Mesenchymal stem cell (in vitro differentiated cells and primary cell): ENCODE results near the gene CHST11.

Experiments used
- DNase-seq: peaks from one replicate; pipeline ENCODE4 v3.0.0-alpha.2; 2013
- H2AFZ ChIP-seq: one replicate; pipeline ENCODE4 v1.6.1; 2013; ENCODE audit warnings: low read depth, mild to moderate bottlenecking, control low read depth, inconsistent platforms, low read length, moderate library complexity
- H2AK5ac ChIP-seq: 2 replicates; pipeline ENCODE4 v1.6.1; 2013; ENCODE audit warnings: low read length, moderate library complexity, mild to moderate bottlenecking, inconsistent platforms; ENCODE audit not compliant: severe bottlenecking
- H2BK120ac ChIP-seq: one replicate; pipeline ENCODE4 v1.6.1; 2013; ENCODE audit warnings: low read depth, mild to moderate bottlenecking, inconsistent platforms, low read length, moderate library complexity
- H2BK12ac ChIP-seq, 2 experiments: one replicate each; pipeline ENCODE4 v1.6.1; 2013; ENCODE audit warnings: inconsistent platforms in 2 of 2, low read length in 2 of 2, mild to moderate bottlenecking in 2 of 2, moderate library complexity in 2 of 2, control low read depth in 1 of 2
- H2BK15ac ChIP-seq: one replicate; pipeline ENCODE4 v1.6.1; 2013; ENCODE audit warnings: mild to moderate bottlenecking, low read depth, inconsistent platforms; ENCODE audit not compliant: poor library complexity, severe bottlenecking
- H2BK5ac ChIP-seq: 2 replicates; pipeline ENCODE4 v1.6.1; 2013; ENCODE audit warnings: low read depth, mild to moderate bottlenecking, low read length, control low read depth, inconsistent platforms; ENCODE audit not compliant: poor library complexity, severe bottlenecking
- H3K14ac ChIP-seq, 2 experiments: one replicate each; pipeline ENCODE4 v1.6.1; 2013; ENCODE audit warnings: inconsistent platforms in 2 of 2, low read length in 2 of 2, control low read depth in 1 of 2, mild to moderate bottlenecking in 1 of 2, moderate library complexity in 1 of 2
- H3K18ac ChIP-seq, 2 experiments: one replicate each; pipeline ENCODE4 v1.6.1; 2013; ENCODE audit warnings: inconsistent platforms in 2 of 2, low read length in 2 of 2, control low read depth in 1 of 2, low read depth in 1 of 2, mild to moderate bottlenecking in 1 of 2
- H3K23ac ChIP-seq, 2 experiments: one replicate each; pipeline ENCODE4 v1.6.1; 2013; ENCODE audit warnings: inconsistent platforms in 2 of 2, low read length in 2 of 2, mild to moderate bottlenecking in 2 of 2, moderate library complexity in 2 of 2, control low read depth in 1 of 2
- H3K27ac ChIP-seq: 2 replicates; pipeline ENCODE4 v1.5.1; 2013; ENCODE audit warnings: mild to moderate bottlenecking, moderate library complexity, low read length, control low read depth, inconsistent platforms; ENCODE audit not compliant: poor library complexity, severe bottlenecking
- H3K27me3 ChIP-seq, 2 experiments: 2 replicates each; pipeline versions ENCODE4 v1.6.1 to v1.7.0; 2013; ENCODE audit warnings: low read length in 2 of 2, mild to moderate bottlenecking in 2 of 2, moderate library complexity in 2 of 2, control low read depth in 1 of 2, inconsistent platforms in 1 of 2; ENCODE audit not compliant: control insufficient read depth in 1 of 2, insufficient read depth in 1 of 2
- H3K36me3 ChIP-seq, 2 experiments: 2 replicates each; pipeline versions ENCODE4 v1.6.1 to v1.7.0; 2013; ENCODE audit warnings: low read length in 2 of 2, control low read depth in 1 of 2, inconsistent platforms in 1 of 2, low read depth in 1 of 2, mild to moderate bottlenecking in 1 of 2; ENCODE audit not compliant: insufficient read depth in 2 of 2, control insufficient read depth in 1 of 2
- H3K4ac ChIP-seq, 2 experiments: one replicate each; pipeline ENCODE4 v1.6.1; 2013; ENCODE audit warnings: inconsistent platforms in 2 of 2, low read length in 2 of 2, mild to moderate bottlenecking in 2 of 2, moderate library complexity in 2 of 2, control low read depth in 1 of 2, low read depth in 1 of 2
- H3K4me1 ChIP-seq: 2 replicates; pipeline ENCODE4 v1.6.1; 2013; ENCODE audit warnings: low read depth, low read length, control low read depth; ENCODE audit not compliant: control insufficient read depth, insufficient read depth
- H3K4me2 ChIP-seq: 2 replicates; pipeline ENCODE4 v1.6.1; 2013; ENCODE audit warnings: low read length, mild to moderate bottlenecking, inconsistent platforms; ENCODE audit not compliant: poor library complexity, severe bottlenecking
- H3K4me3 ChIP-seq, 2 experiments: 2 replicates each; pipeline versions ENCODE4 v1.5.1 to v1.7.0; 2013; ENCODE audit warnings: low read length in 2 of 2, mild to moderate bottlenecking in 2 of 2, control low read depth in 1 of 2, low read depth in 1 of 2; ENCODE audit not compliant: insufficient read depth in 1 of 2
- H3K79me1 ChIP-seq: replicated peaks from 2 replicates; pipeline ENCODE4 v1.6.1; 2013; ENCODE audit warnings: mild to moderate bottlenecking, control low read depth, low read length, inconsistent platforms; ENCODE audit not compliant: poor library complexity, severe bottlenecking
- H3K9ac ChIP-seq: 2 replicates; pipeline ENCODE4 v1.7.0; 2013; ENCODE audit warnings: mild to moderate bottlenecking, low read length, moderate library complexity
- H3K9me3 ChIP-seq: 2 replicates; pipeline ENCODE4 v1.7.0; 2013; ENCODE audit warnings: mild to moderate bottlenecking, low read length; ENCODE audit not compliant: control insufficient read depth
- H4K8ac ChIP-seq: one replicate; pipeline ENCODE4 v1.6.1; 2013; ENCODE audit warnings: inconsistent platforms, mild to moderate bottlenecking, low read length, moderate library complexity
- H4K91ac ChIP-seq: one replicate; pipeline ENCODE4 v1.6.1; 2013; ENCODE audit warnings: mild to moderate bottlenecking, low read length, inconsistent platforms
- WGBS: methylation state at CpG from one replicate; pipeline ENCODE4 v1.1.7; 2013; ENCODE audit warnings: mixed read lengths; 5-methylcytosine and 5-hydroxymethylcytosine counted together

Gene CHST11

DNA sequence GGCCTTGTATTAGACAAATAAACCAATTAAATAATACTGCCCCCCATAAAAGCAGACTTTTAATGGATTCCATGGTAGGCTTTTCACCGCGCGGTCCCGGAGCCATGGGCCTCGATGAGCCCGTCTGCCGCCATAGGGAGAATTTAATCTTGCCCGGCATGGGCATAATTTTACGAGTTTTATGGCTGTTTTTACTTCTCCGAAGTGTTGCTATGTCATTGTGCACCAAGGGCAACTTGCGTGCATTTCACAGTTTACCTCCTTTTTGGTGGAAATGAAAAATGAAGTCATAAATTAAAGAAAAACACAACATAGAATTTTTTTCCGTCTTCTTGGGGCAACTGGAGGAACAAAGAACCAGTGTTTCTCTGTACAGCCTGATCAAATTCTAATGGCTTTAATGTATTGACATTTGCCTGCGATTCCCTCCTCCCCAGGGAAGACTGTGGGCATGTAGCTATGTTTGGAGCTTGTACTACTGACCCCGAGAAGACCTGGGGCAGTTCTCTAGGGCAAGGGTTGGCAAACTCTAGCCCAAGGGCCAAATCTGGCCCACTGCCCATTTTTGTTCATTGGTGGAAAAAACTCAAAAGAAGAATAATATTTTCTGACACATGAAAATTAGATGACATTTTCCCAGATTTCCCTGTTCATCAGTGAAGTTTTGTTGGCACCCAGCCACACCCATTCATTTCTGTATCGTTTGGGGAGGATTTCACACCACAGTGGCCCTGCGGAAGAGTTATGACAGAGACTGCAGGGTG is 142.7 kb downstream of the CHST11 start:
- no peak overlapping the region for H2BK120ac ChIP-seq
- H3K27me3 ChIP-seq: peaks cover 0 to 18% of the 10 kb centered on the region in 2 experiments
- no peak overlapping the region for H4K8ac ChIP-seq
- H3K14ac ChIP-seq: no peak overlapping the region
- no peak overlapping the region for H2AK5ac ChIP-seq
- peaks cover 8% of the 10 kb centered on the region for H3K4me1 ChIP-seq
- no peaks in the 10 kb centered on the region for H3K79me1 ChIP-seq
- no peak for DNase-seq
- no peak overlapping the region for H3K23ac ChIP-seq
- H3K27ac ChIP-seq: no peak overlapping the region
- H2BK12ac ChIP-seq: peak overlapping the region in 1 of 2 experiments; percentile 54
- no peak overlapping the region for H2BK5ac ChIP-seq
- WGBS: 96% methylated on average over 13 of the region's 16 CpGs
- no peak overlapping the region for H3K4me2 ChIP-seq
- no peak overlapping the region for H2BK15ac ChIP-seq
- no peak overlapping the region for H3K4me3 ChIP-seq
- H4K91ac ChIP-seq: no peak overlapping the region
- H3K18ac ChIP-seq: no peak overlapping the region
- H3K36me3 ChIP-seq: no peaks in the 10 kb centered on the region
- no peak overlapping the region for H2AFZ ChIP-seq
- peak overlapping the region in 1 of 2 experiments; percentile 50 for H3K4ac ChIP-seq
- H3K9ac ChIP-seq: no peak overlapping the region
- no peaks in the 10 kb centered on the region for H3K9me3 ChIP-seq

DNA sequence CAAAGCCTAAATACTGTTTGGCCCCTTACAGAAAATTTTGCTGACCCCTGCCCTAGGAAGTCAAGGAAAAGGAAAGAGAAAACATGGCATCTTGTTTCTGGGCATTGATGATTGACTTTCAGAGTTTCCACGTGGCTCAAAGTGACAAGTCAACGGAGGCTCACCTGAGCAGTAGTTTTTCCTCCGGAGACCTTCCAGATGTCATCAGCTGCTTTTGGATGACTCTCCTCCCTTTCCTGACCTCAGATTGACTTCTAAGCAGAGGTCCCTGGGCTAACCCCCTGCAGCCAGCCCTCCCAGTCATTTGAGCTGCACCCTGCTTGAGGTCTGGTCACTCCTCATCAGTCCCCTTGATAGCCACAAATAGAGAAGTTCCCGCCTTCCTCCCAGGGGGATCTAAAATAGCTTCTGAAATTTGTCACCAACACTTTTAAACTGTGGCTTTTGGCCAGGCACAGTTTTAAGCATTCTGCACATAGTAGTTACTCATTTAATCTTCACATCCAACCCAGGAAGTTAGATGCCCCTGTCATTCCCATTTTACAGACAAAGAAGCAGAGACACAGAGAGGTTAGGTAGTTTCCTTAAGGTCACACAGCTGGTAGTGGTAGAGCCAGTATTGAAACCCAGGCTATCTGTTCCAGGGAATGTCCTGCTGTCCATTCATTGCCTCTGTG is 143.4 kb downstream of the CHST11 start:
- Histone ChIP-seq H3K18ac (peak overlapping the region in 1 of 2 experiments; percentile 43), H3K9me3 (no peaks in the 10 kb centered on the region), H2BK5ac (no peak overlapping the region), H3K36me3 (no peaks in the 10 kb centered on the region), H2AFZ (no peak overlapping the region), H3K27ac (no peak overlapping the region), H2BK15ac (no peak overlapping the region), H3K79me1 (no peaks in the 10 kb centered on the region), H2AK5ac (no peak overlapping the region), H3K23ac (no peak overlapping the region), H3K4me2 (no peak overlapping the region), H3K14ac (no peak overlapping the region), H3K4ac (peak overlapping the region; percentile 16 to 50), H2BK12ac (peak overlapping the region in 1 of 2 experiments; percentile 54), H2BK120ac (no peak overlapping the region), H3K27me3 (peaks cover 0 to 17% of the 10 kb centered on the region in 2 experiments), H3K9ac (no peak overlapping the region), H3K4me3 (no peak overlapping the region), H4K91ac (no peak overlapping the region), H3K4me1 (peaks cover 9% of the 10 kb centered on the region), H4K8ac (no peak overlapping the region)
- 93% methylated on average over 4 of the region's 4 CpGs for WGBS
- no peak for DNase-seq

DNA sequence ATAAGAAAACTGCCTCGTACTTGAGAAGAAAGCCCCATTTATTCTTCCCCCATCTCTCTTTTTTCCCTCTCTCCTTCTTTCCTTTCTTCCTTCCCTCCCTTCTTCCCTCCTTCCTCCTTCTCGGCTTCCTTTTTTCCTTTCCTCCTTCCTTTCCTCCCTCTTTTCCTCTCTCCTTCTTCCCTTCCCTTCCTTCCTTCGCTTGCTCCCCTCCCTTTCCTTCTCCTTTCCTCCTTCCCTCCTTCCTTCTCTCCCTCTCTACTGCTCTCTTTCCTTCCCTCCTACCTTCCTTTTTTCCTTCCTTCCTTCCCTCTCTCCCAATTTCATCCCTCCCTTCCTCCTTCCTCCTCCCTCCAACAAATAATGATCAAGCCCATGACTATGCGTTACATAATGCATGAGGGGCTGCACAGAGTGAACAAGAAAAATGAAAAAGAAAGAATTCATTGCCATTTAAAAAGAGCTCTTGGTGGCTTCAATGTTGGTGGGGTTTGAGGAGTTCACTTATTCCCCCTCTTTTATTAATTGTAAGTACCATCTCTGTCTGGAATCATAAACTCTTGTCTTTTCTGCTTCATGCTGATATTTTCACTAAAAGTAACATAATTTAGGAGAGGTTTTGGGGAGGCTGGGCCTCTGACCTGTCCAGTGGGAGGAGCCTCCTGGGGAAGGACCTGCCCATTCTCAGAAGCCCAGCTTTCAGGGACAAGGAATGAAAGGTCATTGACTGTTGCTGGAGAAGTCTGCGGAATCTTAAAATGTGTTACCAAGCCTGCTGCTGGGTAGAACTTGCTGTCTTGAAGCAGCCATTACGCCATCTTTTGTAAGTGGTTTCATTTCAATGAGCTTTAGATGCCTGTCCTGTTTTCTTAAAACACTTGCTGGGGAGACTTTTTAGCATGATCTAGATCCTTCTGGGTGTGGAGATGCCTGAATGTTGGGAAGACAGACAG is 144.3 kb downstream of the CHST11 start:
- no peak overlapping the region for H3K14ac ChIP-seq
- H3K9ac ChIP-seq: no peak overlapping the region
- no peaks in the 10 kb centered on the region for H3K9me3 ChIP-seq
- H3K27ac ChIP-seq: no peak overlapping the region
- H2BK120ac ChIP-seq: no peak overlapping the region
- peak overlapping the region; percentile 28 to 70 for H2BK12ac ChIP-seq
- peak overlapping the region; percentile 9 to 92 for H3K4ac ChIP-seq
- no peak overlapping the region for H3K4me2 ChIP-seq
- DNase-seq: peak; percentile 73
- H3K36me3 ChIP-seq: no peaks in the 10 kb centered on the region
- no peaks in the 10 kb centered on the region for H3K79me1 ChIP-seq
- no peak overlapping the region for H3K23ac ChIP-seq
- H3K18ac ChIP-seq: peak overlapping the region; percentile 50 to 82
- H4K91ac ChIP-seq: peak overlapping the region; percentile 16
- H3K4me1 ChIP-seq: peaks cover 11% of the 10 kb centered on the region
- H2AK5ac ChIP-seq: no peak overlapping the region
- WGBS: 90% methylated on average over 5 of the region's 6 CpGs
- H2BK15ac ChIP-seq: no peak overlapping the region
- H3K4me3 ChIP-seq: no peak overlapping the region
- H4K8ac ChIP-seq: no peak overlapping the region
- no peak overlapping the region for H2BK5ac ChIP-seq
- no peak overlapping the region for H2AFZ ChIP-seq
- H3K27me3 ChIP-seq: peaks cover 0 to 11% of the 10 kb centered on the region in 2 experiments
